C4-2B (cell line): ENCODE data around the gene GRM4.

ENCODE experiments used
- CTCF ChIP-seq: fragments of 450-650 bp; conservative IDR thresholded peaks from 2 replicates; pipeline ENCODE4 v1.5.1; 2017; ENCODE audit warnings: mild to moderate bottlenecking
- ZFX ChIP-seq: fragments of 450-650 bp; IDR thresholded peaks from 2 replicates; pipeline ENCODE4 v1.6.1; 2017

GRCh38 chr6:34157236-34157830, 11.4 kb upstream of the GRM4 start:
- TF ChIP-seq CTCF (no peak), ZFX (no peak)
